AG04450 (cell line): Measurements from ENCODE around the gene GALK1. TPM values are rescaled to one million over a fixed set of nuclear protein-coding genes. Genes with fewer than 3 reads are reported as not detected.

ENCODE experiments used
- CTCF ChIA-PET: fragments of 300-600, 350-600 bp; formaldehyde crosslinking; extraction: SDS; loops from one replicate; lab custom pipeline; 2022; ENCODE audit warnings: antibody characterized with exemption, inconsistent platforms; lab: Charles Lee
- POLR2A ChIA-PET: fragments of 350-600 bp; formaldehyde crosslinking; extraction: SDS; loops from one replicate; lab custom pipeline; 2021; ENCODE audit warnings: antibody characterized with exemption, inconsistent platforms; lab: Yijun Ruan, JAX
- DNase-seq: peaks from one replicate; pipeline ENCODE4 v3.0.0-alpha.2; 2011; ENCODE audit warnings: low read depth, low spot score
- H3K27ac ChIP-seq: one replicate; pipeline ENCODE4 v1.5.1; 2012; ENCODE audit warnings: low read depth, low read length, control low read depth
- H3K27me3 ChIP-seq: one replicate; pipeline ENCODE4 v1.6.0; 2012; ENCODE audit warnings: low read length; ENCODE audit not compliant: control insufficient read depth, insufficient read depth
- H3K4me3 ChIP-seq: 2 replicates; pipeline ENCODE4 v1.5.1; 2011; ENCODE audit warnings: mild to moderate bottlenecking, low read depth, low read length, control low read depth
- H3K9me3 ChIP-seq: 2 replicates; pipeline ENCODE4 v1.5.1; 2012; ENCODE audit warnings: low read length; ENCODE audit not compliant: control insufficient read depth, insufficient read depth
- polyA plus RNA-seq: library from polyadenylated mRNA; depleted of rRNA; stranded (reverse); fragments of >200 nt; gene quantifications from 2 replicates; pipeline ENCODE4 v1.2.3, GENCODE V29; 2011
- TF ChIP-seq, protein P1 (sequence below): IDR thresholded peaks from 2 replicates; pipeline ENCODE4 v1.5.1; 2011; ENCODE audit warnings: low read depth, low read length, control low read depth, inconsistent platforms

GALK1 gene
- polyA plus RNA-seq, 1 experiment = 12.4 TPM

DNA sequence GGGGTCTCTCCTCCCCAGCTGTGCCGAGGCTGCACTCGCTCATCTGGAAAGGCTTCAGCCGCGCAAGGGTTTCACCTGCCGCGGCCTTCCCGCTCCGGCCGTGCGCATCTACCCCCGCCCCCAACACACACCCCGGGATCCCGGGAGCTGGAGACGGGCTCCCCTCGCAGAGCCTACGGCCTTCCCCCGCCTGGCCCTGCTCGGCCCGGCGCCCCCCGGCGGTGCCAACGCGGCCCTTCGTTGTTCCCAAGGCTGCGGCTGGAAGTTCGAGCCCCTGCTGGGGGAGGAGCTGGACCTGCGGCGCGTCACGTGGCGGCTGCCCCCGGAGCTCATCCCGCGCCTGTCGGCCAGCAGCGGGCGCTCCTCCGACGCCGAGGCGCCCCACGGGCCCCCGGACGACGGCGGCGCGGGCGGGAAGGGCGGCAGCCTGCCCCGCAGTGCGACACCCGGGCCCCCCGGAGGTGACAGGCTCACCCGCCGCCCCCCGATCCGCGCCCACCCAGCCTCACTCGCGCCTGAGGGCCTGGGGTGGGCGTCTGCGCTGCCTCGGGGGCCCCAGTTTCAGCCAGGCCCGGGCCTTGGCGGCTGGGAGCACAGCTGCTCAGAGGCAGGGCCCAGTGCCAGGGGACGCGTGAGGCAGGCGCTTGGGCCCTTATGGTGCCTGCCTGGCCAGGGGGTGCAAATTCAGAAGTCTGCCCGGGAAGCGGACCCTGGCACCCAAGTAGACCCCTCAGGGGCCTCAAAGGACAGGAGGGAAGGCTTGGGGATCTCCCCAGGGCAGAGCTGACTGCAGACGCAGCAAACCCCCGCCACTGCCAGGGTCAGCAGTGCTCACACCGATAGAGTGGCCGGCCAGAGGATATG is 11.2 kb downstream of the GALK1 start:
- Histone ChIP-seq H3K27me3 (peaks cover 3% of the 10 kb centered on the region), H3K4me3 (peak overlapping the region; percentile 57), H3K9me3 (no peaks in the 10 kb centered on the region), H3K27ac (no peak overlapping the region)
- DNase-seq = no peak
- ChIA-PET POLR2A (interaction anchor here (0.6 to 2.3 kb wide), 6 partner anchors 8 to 120 kb away, joined by 3 to 18 read pairs (median 10); partner anchors contain the start of gene GALK1), CTCF (interaction anchor here (0.5 to 9.9 kb wide), 29 partner anchors 9 to 633 kb away, joined by 3 to 214 read pairs (median 4); partner anchors contain the start of genes GALK1, RECQL5, SMIM5 and TMEM94)
- TF ChIP-seq, protein P1, sequence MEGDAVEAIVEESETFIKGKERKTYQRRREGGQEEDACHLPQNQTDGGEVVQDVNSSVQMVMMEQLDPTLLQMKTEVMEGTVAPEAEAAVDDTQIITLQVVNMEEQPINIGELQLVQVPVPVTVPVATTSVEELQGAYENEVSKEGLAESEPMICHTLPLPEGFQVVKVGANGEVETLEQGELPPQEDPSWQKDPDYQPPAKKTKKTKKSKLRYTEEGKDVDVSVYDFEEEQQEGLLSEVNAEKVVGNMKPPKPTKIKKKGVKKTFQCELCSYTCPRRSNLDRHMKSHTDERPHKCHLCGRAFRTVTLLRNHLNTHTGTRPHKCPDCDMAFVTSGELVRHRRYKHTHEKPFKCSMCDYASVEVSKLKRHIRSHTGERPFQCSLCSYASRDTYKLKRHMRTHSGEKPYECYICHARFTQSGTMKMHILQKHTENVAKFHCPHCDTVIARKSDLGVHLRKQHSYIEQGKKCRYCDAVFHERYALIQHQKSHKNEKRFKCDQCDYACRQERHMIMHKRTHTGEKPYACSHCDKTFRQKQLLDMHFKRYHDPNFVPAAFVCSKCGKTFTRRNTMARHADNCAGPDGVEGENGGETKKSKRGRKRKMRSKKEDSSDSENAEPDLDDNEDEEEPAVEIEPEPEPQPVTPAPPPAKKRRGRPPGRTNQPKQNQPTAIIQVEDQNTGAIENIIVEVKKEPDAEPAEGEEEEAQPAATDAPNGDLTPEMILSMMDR = peak; percentile 38

DNA sequence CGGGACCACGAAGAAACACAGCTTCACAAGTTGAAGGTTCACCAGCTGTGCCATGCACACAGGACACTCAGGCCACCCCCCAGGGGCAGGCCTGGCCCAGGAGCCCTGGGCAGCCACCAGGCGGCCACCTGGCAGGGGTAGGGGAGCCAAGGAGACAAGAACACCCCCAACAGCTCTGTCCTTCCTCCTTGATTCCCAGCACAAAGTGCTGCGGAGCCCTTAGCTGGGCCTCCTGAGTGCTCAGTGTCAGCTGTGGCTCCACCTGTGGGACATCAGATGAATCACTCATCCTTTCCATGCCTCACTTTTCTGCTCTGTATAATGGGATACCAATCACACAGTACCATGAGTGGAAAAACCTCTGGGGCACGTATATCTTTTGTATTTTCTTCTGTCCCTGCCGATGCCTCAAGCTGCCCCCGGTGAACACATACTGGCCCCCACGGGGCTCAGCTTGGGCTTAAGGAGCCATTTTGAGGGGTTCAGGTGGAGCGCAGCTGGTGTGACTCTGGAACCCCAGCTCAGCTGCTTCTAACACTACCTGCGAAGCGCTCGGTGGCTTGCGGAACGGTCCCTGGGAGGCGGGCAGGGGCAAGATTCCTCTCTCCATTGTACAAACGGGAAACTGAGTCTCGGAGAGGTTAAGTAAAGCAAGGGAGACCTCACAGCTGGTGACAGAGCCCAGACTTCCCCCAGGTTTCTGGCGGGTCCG is 12.0 kb downstream of the GALK1 start:
- H3K4me3 ChIP-seq = peak overlapping the region; percentile 57
- H3K9me3 ChIP-seq = no peaks in the 10 kb centered on the region
- peaks cover 3% of the 10 kb centered on the region for H3K27me3 ChIP-seq
- ChIA-PET POLR2A (interaction anchor here (0.6 to 2.3 kb wide), 6 partner anchors 9 to 119 kb away, joined by 3 to 18 read pairs (median 10); partner anchors contain the start of gene GALK1), CTCF (interaction anchor here (0.5 to 9.9 kb wide), 28 partner anchors 8 to 632 kb away, joined by 3 to 214 read pairs (median 4); partner anchors contain the start of genes GALK1, RECQL5, SMIM5 and TMEM94)
- no peak for DNase-seq
- no peak overlapping the region for H3K27ac ChIP-seq
- TF ChIP-seq, protein P1 = no peak

DNA sequence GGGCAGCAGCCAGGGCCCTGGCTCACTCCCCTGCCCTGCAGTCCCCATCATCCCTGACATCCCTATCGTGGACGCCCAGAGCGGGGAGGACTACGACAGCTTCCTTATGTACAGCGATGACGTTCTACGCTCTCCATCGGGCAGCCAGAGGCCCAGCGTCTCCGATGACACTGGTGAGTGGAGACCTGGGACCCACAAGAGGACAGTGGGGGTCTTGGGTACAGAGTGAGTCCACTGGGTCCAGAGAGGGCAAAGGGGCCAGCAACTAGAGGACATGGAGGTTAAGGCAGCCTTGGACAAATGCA is 12.6 kb downstream of the GALK1 start:
- H3K9me3 ChIP-seq = no peaks in the 10 kb centered on the region
- POLR2A ChIA-PET = interaction anchor here (2.1 to 2.3 kb wide), 2 partner anchors 12 to 28 kb away, joined by 12 to 18 read pairs; partner anchors contain the start of gene GALK1
- H3K27ac ChIP-seq = no peak overlapping the region
- no peak overlapping the region for H3K4me3 ChIP-seq
- peaks cover 3% of the 10 kb centered on the region for H3K27me3 ChIP-seq
- TF ChIP-seq, protein P1 = no peak
- DNase-seq = no peak
- CTCF ChIA-PET = interaction anchor here (0.9 to 9.9 kb wide), 4 partner anchors 12 to 133 kb away, joined by 3 to 214 read pairs (median 34); partner anchors contain the start of genes GALK1 and SMIM5

DNA sequence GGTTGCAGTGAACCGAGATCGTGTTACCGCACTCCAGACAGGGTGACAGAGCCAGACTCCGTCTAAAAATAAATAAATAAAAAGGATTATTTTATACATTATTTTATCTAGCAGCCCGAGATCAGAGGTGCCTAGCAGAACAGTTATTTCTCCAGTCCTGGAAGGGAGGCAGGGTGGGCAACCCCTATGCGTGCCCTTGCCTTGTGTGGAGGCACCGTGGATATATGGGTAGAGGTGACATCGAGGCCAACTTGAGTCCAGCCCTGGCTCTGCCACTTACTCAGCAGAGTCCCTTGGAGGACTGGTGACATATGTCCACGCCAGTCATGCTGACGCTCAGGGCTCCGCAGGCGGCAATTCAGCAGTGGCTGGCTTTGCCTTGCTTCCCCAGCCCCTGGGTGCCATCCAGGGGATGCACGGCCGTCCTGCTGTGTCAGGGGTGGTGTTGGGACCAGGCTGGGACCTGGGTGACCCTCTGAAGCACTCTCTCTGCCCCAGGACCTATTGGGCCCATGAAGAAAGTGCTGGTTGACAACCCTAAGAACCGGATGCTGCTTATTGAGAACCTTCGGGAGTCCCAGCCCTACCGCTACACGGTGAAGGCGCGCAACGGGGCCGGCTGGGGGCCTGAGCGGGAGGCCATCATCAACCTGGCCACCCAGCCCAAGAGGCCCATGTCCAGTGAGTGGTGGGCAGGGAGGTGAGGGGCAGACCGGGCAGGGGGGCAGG is 13.2 kb downstream of the GALK1 start:
- no peak overlapping the region for H3K27ac ChIP-seq
- no peak overlapping the region for H3K4me3 ChIP-seq
- DNase-seq = no peak
- TF ChIP-seq, protein P1 = no peak
- H3K9me3 ChIP-seq = no peaks in the 10 kb centered on the region
- peaks cover 3% of the 10 kb centered on the region for H3K27me3 ChIP-seq
- ChIA-PET POLR2A (no interaction called here), CTCF (interaction anchor here (0.9 to 9.9 kb wide), 5 partner anchors 70 to 132 kb away, joined by 3 to 309 read pairs (median 85); partner anchors contain the start of gene SMIM5)
